Mesothelial cell of epicardium (in vitro differentiated cells): Measurements from ENCODE around the gene GATA1. TPM values are rescaled to one million over a fixed set of nuclear protein-coding genes. Genes with fewer than 3 reads are reported as not detected.

Experiments used
- DNase-seq, 2 experiments: peaks; one replicate each; pipeline ENCODE4 v3.0.0; 2021; ENCODE audit warnings: low spot score in 2 of 2; ENCODE audit not compliant: unreplicated experiment in 2 of 2
- H3K27ac Mint-ChIP-seq: 2 replicates; pipeline ENCODE4 v1.8.0; 2021; ENCODE audit warnings: mixed read lengths
- H3K27me3 Mint-ChIP-seq: 2 replicates; pipeline ENCODE4 v1.8.0; 2021; ENCODE audit warnings: low read depth, mixed read lengths
- H3K36me3 Mint-ChIP-seq: 2 replicates; pipeline ENCODE4 v1.8.0; 2021; ENCODE audit warnings: mixed read lengths
- H3K4me1 Mint-ChIP-seq: 2 replicates; pipeline ENCODE4 v1.8.0; 2021; ENCODE audit warnings: mixed read lengths
- H3K4me3 Mint-ChIP-seq: 2 replicates; pipeline ENCODE4 v1.8.0; 2021; ENCODE audit warnings: mild to moderate bottlenecking, moderate library complexity, mixed read lengths
- H3K9me3 Mint-ChIP-seq: 2 replicates; pipeline ENCODE4 v1.8.0; 2021; ENCODE audit warnings: mixed read lengths
- total RNA-seq: library from RNA; stranded (reverse); gene quantifications from 3 replicates; pipeline ENCODE4 v1.2.1, GENCODE V29; 2021
- TF ChIP-seq, protein P1 (sequence below): fragments of 200-600 bp; sonication (generic); IDR thresholded peaks from one replicate; pipeline ENCODE4 v1.5.0; 2021; ENCODE audit warnings: antibody characterized with exemption; ENCODE audit not compliant: unreplicated experiment

The GATA1 gene
- total RNA-seq, 1 donor from 2014 or later = not detected

DNA sequence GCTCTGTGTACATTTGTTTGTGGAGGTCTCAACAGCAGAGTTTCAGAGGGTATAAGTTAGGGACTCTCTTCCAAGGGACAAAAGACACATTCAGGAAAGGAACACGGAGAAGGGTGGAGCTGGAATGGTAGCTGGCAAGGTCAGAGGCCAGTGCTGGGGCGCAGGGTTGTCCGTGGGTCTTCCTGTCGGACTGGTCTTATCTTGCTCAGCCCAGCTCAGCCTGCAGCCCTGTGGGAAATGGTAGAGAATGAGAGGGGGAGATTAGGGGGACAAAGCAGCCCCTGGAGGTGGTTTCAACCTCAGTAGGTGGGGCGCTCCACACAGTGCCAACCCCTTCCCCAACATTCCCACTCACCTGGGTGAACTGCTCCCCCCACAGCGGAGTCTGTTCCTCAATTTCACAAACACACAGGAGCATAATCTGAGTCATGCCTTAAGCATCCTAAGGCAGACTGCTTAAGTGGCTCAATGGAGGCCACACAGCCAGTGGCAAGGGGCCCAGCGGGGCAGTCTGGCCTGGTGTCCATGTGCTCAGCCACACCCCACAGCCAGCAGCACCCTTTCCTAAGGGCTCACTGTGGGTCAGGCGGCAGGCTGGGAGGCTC lies 8.6 kb downstream of the GATA1 start:
- Mint-ChIP-seq H3K27ac (no peak overlapping the region), H3K9me3 (peaks cover 13% of the 10 kb centered on the region), H3K36me3 (no peaks in the 10 kb centered on the region), H3K4me1 (peaks cover 3% of the 10 kb centered on the region), H3K4me3 (no peak overlapping the region), H3K27me3 (no peaks in the 10 kb centered on the region)
- TF ChIP-seq, protein P1, sequence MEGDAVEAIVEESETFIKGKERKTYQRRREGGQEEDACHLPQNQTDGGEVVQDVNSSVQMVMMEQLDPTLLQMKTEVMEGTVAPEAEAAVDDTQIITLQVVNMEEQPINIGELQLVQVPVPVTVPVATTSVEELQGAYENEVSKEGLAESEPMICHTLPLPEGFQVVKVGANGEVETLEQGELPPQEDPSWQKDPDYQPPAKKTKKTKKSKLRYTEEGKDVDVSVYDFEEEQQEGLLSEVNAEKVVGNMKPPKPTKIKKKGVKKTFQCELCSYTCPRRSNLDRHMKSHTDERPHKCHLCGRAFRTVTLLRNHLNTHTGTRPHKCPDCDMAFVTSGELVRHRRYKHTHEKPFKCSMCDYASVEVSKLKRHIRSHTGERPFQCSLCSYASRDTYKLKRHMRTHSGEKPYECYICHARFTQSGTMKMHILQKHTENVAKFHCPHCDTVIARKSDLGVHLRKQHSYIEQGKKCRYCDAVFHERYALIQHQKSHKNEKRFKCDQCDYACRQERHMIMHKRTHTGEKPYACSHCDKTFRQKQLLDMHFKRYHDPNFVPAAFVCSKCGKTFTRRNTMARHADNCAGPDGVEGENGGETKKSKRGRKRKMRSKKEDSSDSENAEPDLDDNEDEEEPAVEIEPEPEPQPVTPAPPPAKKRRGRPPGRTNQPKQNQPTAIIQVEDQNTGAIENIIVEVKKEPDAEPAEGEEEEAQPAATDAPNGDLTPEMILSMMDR = no peak
- DNase-seq = no peak

GRCh38 chrX:48798318-48798717 lies 11.9 kb downstream of the GATA1 start:
- Mint-ChIP-seq H3K9me3 (peaks cover 20% of the 10 kb centered on the region), H3K36me3 (no peaks in the 10 kb centered on the region), H3K4me3 (no peak overlapping the region), H3K4me1 (peaks cover 13% of the 10 kb centered on the region), H3K27me3 (no peaks in the 10 kb centered on the region), H3K27ac (no peak overlapping the region)
- no peak for DNase-seq
- TF ChIP-seq, protein P1 = no peak

DNA sequence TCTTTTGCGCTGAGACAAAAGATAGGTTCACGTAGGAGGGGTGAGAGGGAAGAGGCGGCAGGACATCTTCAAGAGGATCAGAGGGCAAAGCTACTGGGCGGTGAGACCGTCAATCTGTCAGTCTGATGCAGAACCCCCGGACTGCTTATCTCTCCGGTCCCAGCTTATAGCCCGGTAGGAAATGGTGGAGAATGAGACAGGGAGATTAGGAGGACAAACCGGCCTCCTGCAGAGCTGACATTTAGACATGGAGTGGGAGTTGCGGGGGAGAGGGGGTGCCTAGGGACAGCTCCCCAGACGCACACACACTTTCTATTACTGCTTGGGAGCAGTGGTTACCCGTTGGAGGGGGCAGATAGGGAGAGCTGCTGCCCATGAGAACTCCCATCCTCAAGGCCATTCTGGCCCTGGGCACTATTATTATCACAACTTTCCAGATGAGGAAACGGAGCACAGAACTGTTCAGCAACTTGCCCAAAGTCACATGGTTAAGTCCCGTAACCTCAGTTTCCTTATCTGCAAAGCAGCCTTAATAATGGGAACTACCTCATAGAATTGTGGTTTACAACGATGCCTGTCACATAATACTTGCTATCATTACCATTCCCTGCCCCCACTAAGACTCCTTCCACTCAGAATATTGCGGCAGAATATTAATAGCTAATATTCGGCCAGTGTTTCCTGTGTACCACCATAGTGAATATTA lies 14.3 kb downstream of the GATA1 start:
- DNase-seq = no peak
- TF ChIP-seq, protein P1 = no peak
- peak overlapping the region; percentile 99 for H3K27ac Mint-ChIP-seq

GRCh38 chrX:48801280-48802088 lies 15.1 kb downstream of the GATA1 start, which contains the start of gene HDAC6:
TSS of gene HDAC6 (plus strand) at chrX:48802067. CDS start at chrX:48802693, 626 bp downstream.
- Mint-ChIP-seq H3K36me3 (peaks cover 9% of the 10 kb centered on the region), H3K9me3 (peaks cover 30% of the 10 kb centered on the region), H3K4me3 (peak within 1 kb of the TSS; percentile 93), H3K27ac (peak within 1 kb of the TSS; percentile 99), H3K27me3 (no peaks in the 10 kb centered on the region), H3K4me1 (peaks cover 10% of the 10 kb centered on the region)
- TF ChIP-seq, protein P1 = no peak
- DNase-seq = peak; percentile 90 to 91

More for the DNA sequence above, 14.3 kb downstream of the GATA1 start:
- peaks cover 9% of the 10 kb centered on the region for H3K36me3 Mint-ChIP-seq
- H3K4me3 Mint-ChIP-seq = peak overlapping the region; percentile 93
- peaks cover 28% of the 10 kb centered on the region for H3K9me3 Mint-ChIP-seq
- H3K4me1 Mint-ChIP-seq = peaks cover 10% of the 10 kb centered on the region
- H3K27me3 Mint-ChIP-seq = no peaks in the 10 kb centered on the region

GRCh38 chrX:48802089-48802904 lies 15.9 kb downstream of the GATA1 start:
- DNase-seq = peak in 1 of 2 experiments; percentile 72

More at GRCh38 chrX:48802089-48802904, 15.9 kb downstream of the GATA1 start:
- peak overlapping the region; percentile 93 for H3K4me3 Mint-ChIP-seq
- H3K9me3 Mint-ChIP-seq = peaks cover 36% of the 10 kb centered on the region
- peak overlapping the region; percentile 99 for H3K27ac Mint-ChIP-seq
- TF ChIP-seq, protein P1 = no peak
- peaks cover 9% of the 10 kb centered on the region for H3K36me3 Mint-ChIP-seq
- no peaks in the 10 kb centered on the region for H3K27me3 Mint-ChIP-seq
- H3K4me1 Mint-ChIP-seq = peaks cover 10% of the 10 kb centered on the region
